ENCODE measurements around the gene RNF126.
"Not testable (repeated sequence)": the region's sequence is repeated elsewhere in the genome, so short reads cannot be mapped to it uniquely, and the experiment has no call there.

The RNF126 gene

DNA sequence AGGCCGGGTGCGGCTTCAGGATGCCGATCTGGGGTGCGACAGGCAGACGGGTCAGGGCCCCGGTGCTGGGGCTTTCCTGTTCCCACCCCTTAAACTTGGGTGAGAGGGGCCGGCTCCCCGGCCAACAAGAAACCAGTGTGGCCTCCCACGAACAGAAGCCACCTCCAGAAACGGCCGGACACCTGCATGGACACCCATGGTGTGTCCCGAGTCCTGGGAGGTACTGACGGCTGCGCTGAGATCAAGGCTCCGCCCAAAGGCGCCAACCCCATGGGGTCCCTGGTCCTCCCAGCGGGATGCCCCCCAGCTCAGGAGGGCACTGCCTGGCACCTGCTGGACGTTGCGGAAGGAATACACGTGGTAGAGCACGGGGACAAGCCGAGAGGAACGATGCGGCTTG is 41.2 kb downstream of the RNF126 start:
- no peak overlapping the region for H3K4me3 ChIP-seq (ENCODE audit: low read depth, low read length)
- no peak for DNase-seq (ENCODE audit: low read depth, low spot score)
- in situ Hi-C loops (cut with HindIII; ENCODE audit: low sequenced_read_pairs): no loop called here
- TF ChIP-seq, protein P1, sequence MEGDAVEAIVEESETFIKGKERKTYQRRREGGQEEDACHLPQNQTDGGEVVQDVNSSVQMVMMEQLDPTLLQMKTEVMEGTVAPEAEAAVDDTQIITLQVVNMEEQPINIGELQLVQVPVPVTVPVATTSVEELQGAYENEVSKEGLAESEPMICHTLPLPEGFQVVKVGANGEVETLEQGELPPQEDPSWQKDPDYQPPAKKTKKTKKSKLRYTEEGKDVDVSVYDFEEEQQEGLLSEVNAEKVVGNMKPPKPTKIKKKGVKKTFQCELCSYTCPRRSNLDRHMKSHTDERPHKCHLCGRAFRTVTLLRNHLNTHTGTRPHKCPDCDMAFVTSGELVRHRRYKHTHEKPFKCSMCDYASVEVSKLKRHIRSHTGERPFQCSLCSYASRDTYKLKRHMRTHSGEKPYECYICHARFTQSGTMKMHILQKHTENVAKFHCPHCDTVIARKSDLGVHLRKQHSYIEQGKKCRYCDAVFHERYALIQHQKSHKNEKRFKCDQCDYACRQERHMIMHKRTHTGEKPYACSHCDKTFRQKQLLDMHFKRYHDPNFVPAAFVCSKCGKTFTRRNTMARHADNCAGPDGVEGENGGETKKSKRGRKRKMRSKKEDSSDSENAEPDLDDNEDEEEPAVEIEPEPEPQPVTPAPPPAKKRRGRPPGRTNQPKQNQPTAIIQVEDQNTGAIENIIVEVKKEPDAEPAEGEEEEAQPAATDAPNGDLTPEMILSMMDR (IDR thresholded peaks at IDR 0.05; ENCODE audit: low read depth, low read length): no peak

DNA sequence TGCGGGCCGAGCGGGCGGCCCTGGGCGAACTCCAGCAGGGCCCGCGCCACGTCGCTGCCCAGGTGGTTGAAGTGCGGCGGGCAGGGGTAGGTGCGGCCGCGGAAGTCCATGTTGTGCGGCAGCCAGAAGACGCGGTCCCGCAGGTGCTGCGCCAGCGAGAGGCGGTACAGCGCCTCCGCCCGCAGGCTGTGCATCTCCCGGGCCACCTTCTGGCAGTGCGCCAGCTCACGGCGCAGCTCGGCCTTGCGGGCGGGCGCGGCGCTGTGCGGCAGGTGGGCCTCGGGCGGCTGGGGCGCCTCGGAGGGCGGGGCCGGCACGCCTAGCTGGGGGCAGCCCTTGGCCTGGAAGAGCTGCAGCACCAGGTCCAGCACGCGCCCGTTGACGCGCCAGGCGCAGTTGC is 41.8 kb downstream of the RNF126 start:
- H3K4me3 ChIP-seq (ENCODE audit: low read depth, low read length); DNase-seq (ENCODE audit: low read depth, low spot score); in situ Hi-C loops (cut with HindIII; ENCODE audit: low sequenced_read_pairs): not testable (repeated sequence)

DNA sequence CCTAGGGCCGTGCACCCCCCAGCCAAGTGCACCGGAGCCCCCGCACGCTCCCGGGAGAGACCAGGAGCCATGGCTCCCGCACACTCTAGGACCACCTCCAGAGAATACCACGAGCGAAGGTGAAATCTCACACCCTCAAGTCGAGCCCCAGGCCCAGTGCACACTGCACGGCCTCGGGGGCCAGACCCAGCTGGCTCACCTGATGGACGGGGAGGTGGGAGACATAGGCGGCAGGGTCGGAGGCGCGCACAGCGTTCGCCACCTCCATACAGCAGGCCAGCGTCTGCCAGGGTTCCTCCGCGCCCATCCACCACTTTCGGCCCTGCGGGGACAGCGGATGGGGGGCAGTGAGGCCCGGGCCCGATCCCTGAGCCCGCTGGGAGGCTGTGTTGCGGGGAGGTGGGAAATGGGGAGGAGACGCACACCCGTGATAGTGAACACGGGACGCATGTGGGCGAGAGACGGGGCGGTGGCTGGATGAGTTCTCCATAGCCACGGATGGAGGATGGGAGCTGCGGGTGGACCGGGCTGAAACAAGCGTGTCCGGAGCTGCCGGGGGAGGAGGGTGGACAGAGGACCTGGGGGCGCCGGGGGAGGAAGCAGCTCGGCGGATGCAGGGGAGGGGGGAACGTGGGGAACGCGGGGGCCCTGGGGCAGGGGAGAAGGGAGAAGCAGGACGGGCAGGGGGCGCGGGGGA is 42.7 kb downstream of the RNF126 start:
- TF ChIP-seq, protein P1 (IDR thresholded peaks at IDR 0.05; ENCODE audit: low read depth, low read length): no peak
- DNase-seq (ENCODE audit: low read depth, low spot score): no peak
- in situ Hi-C loops (cut with HindIII; ENCODE audit: low sequenced_read_pairs): no loop called here
- H3K4me3 ChIP-seq (ENCODE audit: low read depth, low read length): no peak overlapping the region

DNA sequence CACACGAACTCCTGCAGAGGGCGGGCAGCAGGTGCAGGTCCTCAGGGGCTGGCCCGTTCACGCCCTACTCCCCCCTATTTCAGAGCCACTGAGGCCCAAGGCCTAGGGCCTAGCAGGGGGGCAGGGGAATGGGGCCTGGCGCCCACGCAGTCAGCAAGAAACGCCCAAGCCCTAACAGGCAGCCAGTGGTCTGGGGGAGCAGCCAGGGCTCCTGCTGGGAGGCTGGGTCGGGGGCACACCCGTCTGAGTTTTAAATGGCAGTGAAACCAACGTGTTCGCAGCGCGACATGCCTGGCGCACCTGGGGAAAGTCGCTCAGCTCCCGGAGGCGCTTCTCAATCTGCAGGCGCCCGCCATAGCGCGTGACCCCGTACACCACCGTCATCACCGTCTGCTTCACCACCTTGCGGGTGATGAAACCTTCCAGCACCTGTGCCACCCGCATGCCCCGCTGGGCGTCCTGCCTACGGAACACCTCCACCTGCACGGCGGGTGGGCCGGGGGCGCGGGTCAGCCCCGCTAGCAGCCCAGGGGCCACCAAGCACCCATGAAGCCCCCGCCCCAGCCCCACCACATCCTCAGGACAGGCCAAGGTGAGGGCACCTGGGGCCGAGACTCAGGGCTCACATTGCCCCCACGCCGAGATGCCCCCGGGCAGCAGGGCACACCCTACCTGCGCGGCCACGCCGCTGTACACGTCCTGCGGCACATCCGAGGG is 43.6 kb downstream of the RNF126 start:
- DNase-seq (ENCODE audit: low read depth, low spot score): no peak
- H3K4me3 ChIP-seq (ENCODE audit: low read depth, low read length): no peak overlapping the region
- TF ChIP-seq, protein P1 (IDR thresholded peaks at IDR 0.05; ENCODE audit: low read depth, low read length): no peak
- in situ Hi-C loops (cut with HindIII; ENCODE audit: low sequenced_read_pairs): no loop called here

DNA sequence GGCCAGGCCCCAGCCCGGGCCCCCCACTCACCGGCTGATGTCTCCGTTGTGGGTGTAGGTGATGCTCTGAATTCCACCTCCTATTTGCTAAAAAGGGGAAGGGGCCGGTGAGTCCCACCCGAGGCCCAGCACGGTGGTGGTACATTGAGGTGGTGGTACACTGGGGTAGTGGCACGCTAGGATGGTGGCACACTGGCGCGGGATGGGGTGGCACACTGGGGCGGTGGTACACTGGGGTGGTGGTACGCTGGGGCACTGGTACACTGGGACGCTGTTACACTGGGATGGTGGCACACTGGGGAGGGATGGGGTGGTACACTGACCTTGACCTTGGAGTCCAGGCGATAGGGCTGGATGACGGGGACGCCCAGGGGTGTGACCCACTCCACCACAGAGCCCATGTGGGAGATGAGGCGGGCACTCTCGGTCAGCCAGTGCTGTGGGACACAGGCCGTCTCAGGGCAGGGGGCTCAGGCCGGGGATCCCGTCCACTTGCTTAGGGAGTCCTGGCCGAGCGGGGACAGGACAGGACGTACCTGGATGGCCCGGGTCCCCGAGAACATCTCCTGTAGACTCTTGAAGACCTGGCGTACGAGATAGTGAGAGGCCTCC is 44.2 kb downstream of the RNF126 start:
- no peak overlapping the region for H3K4me3 ChIP-seq (ENCODE audit: low read depth, low read length)
- TF ChIP-seq, protein P1 (IDR thresholded peaks at IDR 0.05; ENCODE audit: low read depth, low read length): no peak
- no peak for DNase-seq (ENCODE audit: low read depth, low spot score)
- in situ Hi-C loops (cut with HindIII; ENCODE audit: low sequenced_read_pairs): no loop called here

DNA sequence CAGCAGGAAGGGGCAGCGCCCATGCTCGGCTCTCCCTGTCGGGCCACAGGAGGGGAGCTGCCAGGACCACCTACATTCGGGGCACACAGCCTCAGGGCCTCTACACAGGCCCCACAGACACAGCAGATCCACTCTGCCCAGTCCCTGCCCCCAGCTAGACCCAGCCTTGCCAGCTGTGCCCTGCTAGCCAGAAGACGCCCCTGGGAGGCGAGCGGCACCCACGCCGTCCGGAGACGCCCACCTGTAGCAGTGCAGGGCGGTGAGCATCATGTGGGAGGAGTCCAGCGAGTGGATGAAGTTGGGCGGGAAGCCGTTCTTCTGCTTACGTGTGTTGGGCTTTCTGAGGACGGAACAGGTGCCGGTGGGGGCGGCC is 44.8 kb downstream of the RNF126 start:
- TF ChIP-seq, protein P1 (IDR thresholded peaks at IDR 0.05; ENCODE audit: low read depth, low read length): no peak
- H3K4me3 ChIP-seq (ENCODE audit: low read depth, low read length): no peak overlapping the region
- in situ Hi-C loops (cut with HindIII; ENCODE audit: low sequenced_read_pairs): no loop called here
- no peak for DNase-seq (ENCODE audit: low read depth, low spot score)
